Measurements from ENCODE around the gene PID1. TPM values are rescaled to one million over a fixed set of nuclear protein-coding genes. Genes with fewer than 3 reads are reported as not detected.

The PID1 gene
- total RNA-seq, 3 donors from 2014 or later = 13.5 to 60.3 (median 42.0) TPM

DNA sequence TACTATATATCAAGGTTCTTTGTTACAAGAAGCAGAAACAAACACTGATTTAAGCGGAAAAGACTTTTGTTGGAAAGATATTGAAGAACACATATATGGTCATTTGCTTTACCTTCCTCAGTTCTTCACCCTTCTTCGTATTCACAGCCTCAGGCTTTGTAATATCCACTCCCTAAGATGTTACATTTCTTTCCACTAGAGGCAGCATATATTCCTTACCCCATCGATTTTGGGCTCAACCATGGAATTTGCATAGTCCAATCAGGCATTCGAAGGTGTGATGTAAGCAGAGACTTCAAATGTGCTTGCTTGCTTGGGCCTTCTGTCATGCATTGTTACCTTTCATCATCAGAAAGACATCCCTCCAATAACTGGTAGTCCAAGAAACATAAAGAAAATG is 287.4 kb downstream of the PID1 start:
- Histone ChIP-seq H3K27me3 (no peaks in the 10 kb centered on the region), H3K27ac (no peak overlapping the region), H3K4me1 (no peaks in the 10 kb centered on the region), H3K4me3 (no peak overlapping the region), H3K9me3 (peaks cover 0 to 20% of the 10 kb centered on the region in 2 donors), H3K36me3 (no peaks in the 10 kb centered on the region)
- intact Hi-C loops (cut with DNase I; ENCODE audit: low total_unique reads) = no loop called here
- TF ChIP-seq, protein P1, sequence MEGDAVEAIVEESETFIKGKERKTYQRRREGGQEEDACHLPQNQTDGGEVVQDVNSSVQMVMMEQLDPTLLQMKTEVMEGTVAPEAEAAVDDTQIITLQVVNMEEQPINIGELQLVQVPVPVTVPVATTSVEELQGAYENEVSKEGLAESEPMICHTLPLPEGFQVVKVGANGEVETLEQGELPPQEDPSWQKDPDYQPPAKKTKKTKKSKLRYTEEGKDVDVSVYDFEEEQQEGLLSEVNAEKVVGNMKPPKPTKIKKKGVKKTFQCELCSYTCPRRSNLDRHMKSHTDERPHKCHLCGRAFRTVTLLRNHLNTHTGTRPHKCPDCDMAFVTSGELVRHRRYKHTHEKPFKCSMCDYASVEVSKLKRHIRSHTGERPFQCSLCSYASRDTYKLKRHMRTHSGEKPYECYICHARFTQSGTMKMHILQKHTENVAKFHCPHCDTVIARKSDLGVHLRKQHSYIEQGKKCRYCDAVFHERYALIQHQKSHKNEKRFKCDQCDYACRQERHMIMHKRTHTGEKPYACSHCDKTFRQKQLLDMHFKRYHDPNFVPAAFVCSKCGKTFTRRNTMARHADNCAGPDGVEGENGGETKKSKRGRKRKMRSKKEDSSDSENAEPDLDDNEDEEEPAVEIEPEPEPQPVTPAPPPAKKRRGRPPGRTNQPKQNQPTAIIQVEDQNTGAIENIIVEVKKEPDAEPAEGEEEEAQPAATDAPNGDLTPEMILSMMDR (IDR thresholded peaks at IDR 0.05) = no peak
- TF ChIP-seq POLR2AphosphoS5 (IDR thresholded peaks at IDR 0.05) (no peak), POLR2A (IDR thresholded peaks at IDR 0.05) (no peak)
- DNase-seq (ENCODE audit: low spot score in 2 of 2) = no peak

GRCh38 chr2:228974169-228974568 is 296.9 kb downstream of the PID1 start:
- intact Hi-C loops (cut with DNase I; ENCODE audit: low total_unique reads) = no loop called here
- Histone ChIP-seq H3K9me3 (no peaks in the 10 kb centered on the region), H3K4me1 (no peaks in the 10 kb centered on the region), H3K4me3 (no peak overlapping the region), H3K27ac (no peak overlapping the region), H3K27me3 (no peaks in the 10 kb centered on the region), H3K36me3 (no peaks in the 10 kb centered on the region)
- TF ChIP-seq, protein P1 (IDR thresholded peaks at IDR 0.05) = no peak
- DNase-seq (ENCODE audit: low spot score in 2 of 2) = no peak
